CD4-positive, alpha-beta T cell (primary cell): Measurements from ENCODE around the gene PSMA5. TPM values are rescaled to one million over a fixed set of nuclear protein-coding genes. Genes with fewer than 3 reads are reported as not detected.

Experiments used
- ATAC-seq: fragments of 200-7000 bp; cut with Tn5 transposase; one replicate; pipeline ENCODE4 v1.10.0; 2022; ENCODE audit warnings: mild to moderate bottlenecking; ENCODE audit not compliant: poor library complexity
- CTCF ChIA-PET: fragments of 350-600 bp; sonication (Branson Sonifier 250); formaldehyde crosslinking; loops from one replicate; lab custom pipeline; 2021; ENCODE audit warnings: antibody characterized with exemption, inconsistent platforms; lab: Charles Lee
- POLR2A ChIA-PET: fragments of 350-600 bp; sonication (Branson Sonifier 250); formaldehyde crosslinking; loops from one replicate; lab custom pipeline; 2021; ENCODE audit warnings: antibody characterized with exemption, inconsistent platforms; lab: Charles Lee
- DNase-seq, 14 experiments: peaks; one replicate each; pipeline ENCODE4 v3.0.0-alpha.2; 2013 to 2020; ENCODE audit warnings: mixed read lengths in 2 of 14
- H3K27ac ChIP-seq, 2 donors: one replicate each; pipeline versions ENCODE4 v1.5.1 to v1.7.0; 2013; ENCODE audit warnings: low read length in 2 of 2, low read depth in 1 of 2, mild to moderate bottlenecking in 1 of 2
- H3K27me3 ChIP-seq, 2 experiments: 1 replicate in 1 of 2; 2 replicates in 1 of 2; pipeline versions ENCODE4 v1.6.1 to v1.7.0; 2013; ENCODE audit warnings: low read length in 2 of 2, control low read depth in 1 of 2, mild to moderate bottlenecking in 1 of 2, moderate library complexity in 1 of 2; ENCODE audit not compliant: insufficient read depth in 2 of 2, control insufficient read depth in 1 of 2
- H3K36me3 ChIP-seq: one replicate; pipeline ENCODE4 v1.6.1; 2013; ENCODE audit warnings: low read length, control low read depth; ENCODE audit not compliant: insufficient read depth
- H3K4me1 ChIP-seq: one replicate; pipeline ENCODE4 v1.6.1; 2013; ENCODE audit warnings: low read length, control low read depth; ENCODE audit not compliant: insufficient read depth
- H3K4me3 ChIP-seq: one replicate; pipeline ENCODE4 v1.5.1; 2013; ENCODE audit warnings: mild to moderate bottlenecking, low read length, moderate library complexity
- H3K9me3 ChIP-seq, 2 experiments: 1 replicate in 1 of 2; 2 replicates in 1 of 2; pipeline versions ENCODE4 v1.6.1 to v1.7.0; 2013; ENCODE audit warnings: low read length in 2 of 2, mild to moderate bottlenecking in 2 of 2, control low read depth in 1 of 2, moderate library complexity in 1 of 2; ENCODE audit not compliant: control insufficient read depth in 1 of 2, insufficient read depth in 1 of 2
- H3K27ac Mint-ChIP-seq: one replicate; pipeline ENCODE4 v1.8.0; 2020; ENCODE audit warnings: mixed read lengths
- H3K27me3 Mint-ChIP-seq: one replicate; pipeline ENCODE4 v1.8.0; 2021; ENCODE audit warnings: mixed read lengths
- H3K36me3 Mint-ChIP-seq: one replicate; pipeline ENCODE4 v1.8.0; 2021; ENCODE audit warnings: low read depth, mixed read lengths
- H3K4me1 Mint-ChIP-seq: one replicate; pipeline ENCODE4 v1.8.0; 2021; ENCODE audit warnings: low read depth, mixed read lengths
- H3K4me3 Mint-ChIP-seq: one replicate; pipeline ENCODE4 v1.8.0; 2020; ENCODE audit warnings: mild to moderate bottlenecking, mixed read lengths
- H3K9me3 Mint-ChIP-seq: one replicate; pipeline ENCODE4 v1.8.0; 2020; ENCODE audit warnings: mixed read lengths
- intact Hi-C, 2 experiments: fragments of 100-400 bp; cut with DNase I in 1 of 2; cut with micrococcal nuclease in 1 of 2; formaldehyde crosslinking; loops; one replicate each; pipeline versions ENCODE4 v1.15.1 to v1.9.0; 2023 to 2025; cut with DNase I, micrococcal nuclease
- total RNA-seq, 174 experiments: library from RNA in 2 of 174; stranded (reverse) in 2 of 174; gene quantifications; one replicate each; pipeline ENCODE4 v1.2.3 and lab custom pipeline; 2021 to 2026
- TF ChIP-seq, protein P1 (sequence below): fragments of 200-600 bp; IDR thresholded peaks from one replicate; pipeline ENCODE4 v1.8.0; 2022; ENCODE audit warnings: antibody characterized with exemption, mild to moderate bottlenecking

The PSMA5 gene
- total RNA-seq, 2 experiments from 2014 or later: 29.8 to 33.8 TPM

DNA sequence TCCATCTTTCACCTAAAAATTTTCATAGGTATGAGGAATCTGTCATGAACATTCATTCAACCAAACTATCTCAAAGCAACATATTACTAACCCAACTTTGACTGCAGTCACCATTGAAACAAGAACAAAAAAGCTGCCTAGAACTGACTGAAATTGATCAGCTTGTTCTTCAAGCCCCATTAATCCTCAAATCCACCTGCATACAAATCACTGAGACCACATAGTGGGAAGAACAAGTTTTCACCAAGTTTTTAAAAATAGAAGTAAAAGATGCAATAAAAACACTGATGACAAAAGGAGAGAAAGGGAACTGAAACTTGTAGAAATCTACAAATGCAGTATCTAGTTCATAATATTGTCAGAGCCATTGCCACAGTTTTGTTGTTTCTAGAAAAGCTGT is 34.6 kb downstream of the PSMA5 start:
- TF ChIP-seq, protein P1, sequence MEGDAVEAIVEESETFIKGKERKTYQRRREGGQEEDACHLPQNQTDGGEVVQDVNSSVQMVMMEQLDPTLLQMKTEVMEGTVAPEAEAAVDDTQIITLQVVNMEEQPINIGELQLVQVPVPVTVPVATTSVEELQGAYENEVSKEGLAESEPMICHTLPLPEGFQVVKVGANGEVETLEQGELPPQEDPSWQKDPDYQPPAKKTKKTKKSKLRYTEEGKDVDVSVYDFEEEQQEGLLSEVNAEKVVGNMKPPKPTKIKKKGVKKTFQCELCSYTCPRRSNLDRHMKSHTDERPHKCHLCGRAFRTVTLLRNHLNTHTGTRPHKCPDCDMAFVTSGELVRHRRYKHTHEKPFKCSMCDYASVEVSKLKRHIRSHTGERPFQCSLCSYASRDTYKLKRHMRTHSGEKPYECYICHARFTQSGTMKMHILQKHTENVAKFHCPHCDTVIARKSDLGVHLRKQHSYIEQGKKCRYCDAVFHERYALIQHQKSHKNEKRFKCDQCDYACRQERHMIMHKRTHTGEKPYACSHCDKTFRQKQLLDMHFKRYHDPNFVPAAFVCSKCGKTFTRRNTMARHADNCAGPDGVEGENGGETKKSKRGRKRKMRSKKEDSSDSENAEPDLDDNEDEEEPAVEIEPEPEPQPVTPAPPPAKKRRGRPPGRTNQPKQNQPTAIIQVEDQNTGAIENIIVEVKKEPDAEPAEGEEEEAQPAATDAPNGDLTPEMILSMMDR: no peak
- Histone ChIP-seq H3K4me1 (peaks cover 4% of the 10 kb centered on the region), H3K27me3 (peaks cover 23 to 51% of the 10 kb centered on the region in 2 experiments), H3K9me3 (no peaks in the 10 kb centered on the region), H3K4me3 (no peak overlapping the region), H3K36me3 (no peaks in the 10 kb centered on the region), H3K27ac (no peak overlapping the region)
- ATAC-seq (no peak), DNase-seq (no peak)
- peaks cover 5% of the 10 kb centered on the region for H3K4me1 Mint-ChIP-seq
- H3K9me3 Mint-ChIP-seq: no peaks in the 10 kb centered on the region
- peaks cover 71% of the 10 kb centered on the region for H3K27me3 Mint-ChIP-seq
- POLR2A ChIA-PET: no interaction called here
- CTCF ChIA-PET: no interaction called here
- no peaks in the 10 kb centered on the region for H3K36me3 Mint-ChIP-seq
- no peak overlapping the region for H3K27ac Mint-ChIP-seq
- no peak overlapping the region for H3K4me3 Mint-ChIP-seq
- intact Hi-C loops: no loop called here

DNA sequence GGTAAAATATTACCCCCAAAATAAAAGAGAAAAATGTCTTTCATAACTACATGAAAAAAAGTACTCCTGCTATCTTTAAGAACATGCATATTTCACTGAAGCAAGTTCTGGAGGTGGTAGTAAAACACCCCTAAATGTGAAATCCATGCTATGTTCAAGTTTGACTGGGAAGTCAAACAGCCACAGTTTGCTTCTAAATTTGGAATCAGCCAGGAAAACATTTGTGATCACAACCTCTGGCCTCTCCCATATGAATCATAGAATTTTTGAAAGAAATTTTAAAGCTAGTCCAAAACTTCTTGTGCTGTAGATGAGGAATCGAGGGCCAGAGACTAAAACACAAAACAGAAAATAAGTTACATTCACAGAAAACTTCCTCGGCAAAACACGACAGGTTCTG is 35.1 kb downstream of the PSMA5 start:
- no peak overlapping the region for H3K4me3 Mint-ChIP-seq

DNA sequence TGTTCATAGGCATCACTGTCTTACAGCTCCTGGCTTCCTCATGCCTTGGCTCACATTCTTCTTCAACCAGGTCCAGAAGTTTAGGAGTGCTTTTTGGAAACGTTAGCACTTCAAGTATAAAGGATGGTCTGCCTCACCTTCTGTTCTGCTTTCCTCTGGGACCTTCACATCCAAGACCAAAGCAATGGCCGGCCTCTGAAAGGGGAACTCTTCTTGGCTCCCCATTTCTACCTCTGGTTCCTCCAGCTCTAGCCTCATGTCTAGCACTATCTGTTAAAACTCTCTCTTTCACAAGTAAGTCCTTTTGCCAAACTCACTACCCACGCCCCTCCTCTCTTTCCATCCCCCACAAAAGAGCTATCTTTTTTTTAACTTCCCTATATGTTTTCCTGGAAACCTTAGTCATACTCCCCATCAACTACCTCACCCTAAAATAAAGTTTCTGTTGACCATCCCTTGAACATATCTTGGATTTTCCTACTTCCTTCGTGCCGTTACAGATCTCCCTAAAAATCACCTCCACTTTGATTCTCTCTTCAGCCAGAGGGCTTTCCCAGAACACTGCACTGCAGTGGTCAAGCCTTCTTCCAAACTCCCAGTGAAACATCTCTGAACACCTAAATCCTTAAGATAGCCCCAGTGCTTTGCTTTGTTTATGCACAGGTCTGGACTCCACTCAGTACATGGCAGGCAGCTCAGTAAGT is 36.5 kb downstream of the PSMA5 start:
- CTCF ChIA-PET: no interaction called here
- DNase-seq (no peak), ATAC-seq (no peak)
- POLR2A ChIA-PET: no interaction called here
- Histone ChIP-seq H3K36me3 (no peaks in the 10 kb centered on the region), H3K27ac (no peak overlapping the region), H3K27me3 (peaks cover 8 to 33% of the 10 kb centered on the region in 2 experiments), H3K9me3 (no peaks in the 10 kb centered on the region), H3K4me1 (no peaks in the 10 kb centered on the region), H3K4me3 (no peak overlapping the region)
- no peaks in the 10 kb centered on the region for H3K9me3 Mint-ChIP-seq
- no peaks in the 10 kb centered on the region for H3K4me1 Mint-ChIP-seq
- H3K36me3 Mint-ChIP-seq: no peaks in the 10 kb centered on the region
- H3K27me3 Mint-ChIP-seq: peaks cover 53% of the 10 kb centered on the region
- H3K27ac Mint-ChIP-seq: no peak overlapping the region
- intact Hi-C loops: no loop called here
- TF ChIP-seq, protein P1: no peak
- no peak overlapping the region for H3K4me3 Mint-ChIP-seq

More for the DNA sequence above, 35.1 kb downstream of the PSMA5 start:
- ATAC-seq (no peak), DNase-seq (no peak)
- ChIA-PET POLR2A (no interaction called here), CTCF (no interaction called here)
- Mint-ChIP-seq H3K27ac (no peak overlapping the region), H3K9me3 (no peaks in the 10 kb centered on the region), H3K27me3 (peaks cover 66% of the 10 kb centered on the region), H3K36me3 (no peaks in the 10 kb centered on the region), H3K4me1 (no peaks in the 10 kb centered on the region)
- intact Hi-C loops: no loop called here
- TF ChIP-seq, protein P1: no peak
- Histone ChIP-seq H3K27me3 (peaks cover 18 to 47% of the 10 kb centered on the region in 2 experiments), H3K27ac (no peak overlapping the region), H3K36me3 (no peaks in the 10 kb centered on the region), H3K4me1 (no peaks in the 10 kb centered on the region), H3K9me3 (no peaks in the 10 kb centered on the region), H3K4me3 (no peak overlapping the region)
